ENCODE results near the gene PLBD2.

The PLBD2 gene

GRCh38 chr12:113395119-113395518 is 36.7 kb downstream of the PLBD2 start:
- Histone ChIP-seq H3K36me3 (ENCODE audit: insufficient read depth, low read length) (no peaks in the 10 kb centered on the region), H3K27me3 (ENCODE audit: insufficient read depth, low read length, poor library complexity) (no peaks in the 10 kb centered on the region), H3K4me2 (ENCODE audit: insufficient read depth, low read length) (no peak overlapping the region), H2AFZ (ENCODE audit: low read depth, low read length) (no peak overlapping the region), H3K9me3 (ENCODE audit: insufficient read depth, low read length, severe bottlenecking) (no peaks in the 10 kb centered on the region), H3K4me1 (ENCODE audit: insufficient read depth, low read length) (no peaks in the 10 kb centered on the region), H3K27ac (ENCODE audit: low read length) (no peak overlapping the region), H3K9ac (ENCODE audit: low read depth, low read length) (no peak overlapping the region), H4K20me1 (ENCODE audit: insufficient read depth, low read length) (no peaks in the 10 kb centered on the region), H3K4me3 (ENCODE audit: low read depth in 1 of 2, low read length in 2 of 2) (no peak overlapping the region), H3K79me2 (ENCODE audit: insufficient read depth, low read length) (no peaks in the 10 kb centered on the region)
- ATAC-seq (ENCODE audit: insufficient read depth, low read depth) (no peak), DNase-seq (no peak)
- TF ChIP-seq EZH2 (IDR thresholded peaks at IDR 0.05; ENCODE audit: borderline replicate concordance, low read depth, low read length, severe bottlenecking), result no peak
- TF ChIP-seq, protein P1, sequence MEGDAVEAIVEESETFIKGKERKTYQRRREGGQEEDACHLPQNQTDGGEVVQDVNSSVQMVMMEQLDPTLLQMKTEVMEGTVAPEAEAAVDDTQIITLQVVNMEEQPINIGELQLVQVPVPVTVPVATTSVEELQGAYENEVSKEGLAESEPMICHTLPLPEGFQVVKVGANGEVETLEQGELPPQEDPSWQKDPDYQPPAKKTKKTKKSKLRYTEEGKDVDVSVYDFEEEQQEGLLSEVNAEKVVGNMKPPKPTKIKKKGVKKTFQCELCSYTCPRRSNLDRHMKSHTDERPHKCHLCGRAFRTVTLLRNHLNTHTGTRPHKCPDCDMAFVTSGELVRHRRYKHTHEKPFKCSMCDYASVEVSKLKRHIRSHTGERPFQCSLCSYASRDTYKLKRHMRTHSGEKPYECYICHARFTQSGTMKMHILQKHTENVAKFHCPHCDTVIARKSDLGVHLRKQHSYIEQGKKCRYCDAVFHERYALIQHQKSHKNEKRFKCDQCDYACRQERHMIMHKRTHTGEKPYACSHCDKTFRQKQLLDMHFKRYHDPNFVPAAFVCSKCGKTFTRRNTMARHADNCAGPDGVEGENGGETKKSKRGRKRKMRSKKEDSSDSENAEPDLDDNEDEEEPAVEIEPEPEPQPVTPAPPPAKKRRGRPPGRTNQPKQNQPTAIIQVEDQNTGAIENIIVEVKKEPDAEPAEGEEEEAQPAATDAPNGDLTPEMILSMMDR (IDR thresholded peaks at IDR 0.05; ENCODE audit: borderline replicate concordance, extremely low read depth, low read length, poor library complexity, severe bottlenecking), result no peak

DNA sequence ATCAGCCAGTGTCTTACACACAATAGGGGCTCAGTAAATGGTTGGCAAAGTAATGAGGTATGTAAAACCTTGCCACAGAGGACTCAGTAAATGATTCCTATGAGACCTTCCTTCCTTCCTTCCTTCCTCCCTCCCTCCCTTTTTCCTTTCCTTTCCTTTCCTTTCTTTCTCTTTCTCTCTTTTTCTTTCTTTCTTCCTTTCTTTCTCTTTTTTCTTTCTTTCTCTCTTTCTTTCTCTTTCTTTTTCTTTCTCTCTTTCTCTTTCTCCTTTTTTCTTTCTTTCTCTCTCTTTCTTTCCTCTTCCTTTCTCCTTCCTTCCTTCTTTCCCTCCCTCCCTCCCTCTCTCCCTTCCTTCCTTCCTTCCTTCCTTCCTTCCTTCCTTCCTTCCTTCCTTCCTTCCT is 37.8 kb downstream of the PLBD2 start:
- ATAC-seq (ENCODE audit: insufficient read depth, low read depth) (no peak), DNase-seq (no peak)
- Histone ChIP-seq H4K20me1 (ENCODE audit: insufficient read depth, low read length) (no peaks in the 10 kb centered on the region), H3K9me3 (ENCODE audit: insufficient read depth, low read length, severe bottlenecking) (no peaks in the 10 kb centered on the region), H3K27me3 (ENCODE audit: insufficient read depth, low read length, poor library complexity) (no peaks in the 10 kb centered on the region), H2AFZ (ENCODE audit: low read depth, low read length) (no peak overlapping the region), H3K4me2 (ENCODE audit: insufficient read depth, low read length) (no peak overlapping the region), H3K4me3 (ENCODE audit: low read depth in 1 of 2, low read length in 2 of 2) (no peak overlapping the region), H3K36me3 (ENCODE audit: insufficient read depth, low read length) (no peaks in the 10 kb centered on the region), H3K79me2 (ENCODE audit: insufficient read depth, low read length) (no peaks in the 10 kb centered on the region), H3K4me1 (ENCODE audit: insufficient read depth, low read length) (no peaks in the 10 kb centered on the region), H3K9ac (ENCODE audit: low read depth, low read length) (no peak overlapping the region), H3K27ac (ENCODE audit: low read length) (no peak overlapping the region)
- no peak for TF ChIP-seq EZH2 (IDR thresholded peaks at IDR 0.05; ENCODE audit: borderline replicate concordance, low read depth, low read length, severe bottlenecking)
- TF ChIP-seq, protein P1 (IDR thresholded peaks at IDR 0.05; ENCODE audit: borderline replicate concordance, extremely low read depth, low read length, poor library complexity, severe bottlenecking), result no peak

GRCh38 chr12:113396828-113397496 is 38.6 kb downstream of the PLBD2 start:
- Histone ChIP-seq H3K4me2 (ENCODE audit: insufficient read depth, low read length) (no peak overlapping the region), H3K27ac (ENCODE audit: low read length) (no peak overlapping the region), H3K79me2 (ENCODE audit: insufficient read depth, low read length) (no peaks in the 10 kb centered on the region), H2AFZ (ENCODE audit: low read depth, low read length) (no peak overlapping the region), H3K4me1 (ENCODE audit: insufficient read depth, low read length) (no peaks in the 10 kb centered on the region), H3K36me3 (ENCODE audit: insufficient read depth, low read length) (no peaks in the 10 kb centered on the region), H3K4me3 (ENCODE audit: low read depth in 1 of 2, low read length in 2 of 2) (no peak overlapping the region), H4K20me1 (ENCODE audit: insufficient read depth, low read length) (no peaks in the 10 kb centered on the region), H3K9ac (ENCODE audit: low read depth, low read length) (no peak overlapping the region), H3K9me3 (ENCODE audit: insufficient read depth, low read length, severe bottlenecking) (no peaks in the 10 kb centered on the region), H3K27me3 (ENCODE audit: insufficient read depth, low read length, poor library complexity) (no peaks in the 10 kb centered on the region)
- no peak for DNase-seq
- ATAC-seq (ENCODE audit: insufficient read depth, low read depth), result no peak
- no peak for TF ChIP-seq EZH2 (IDR thresholded peaks at IDR 0.05; ENCODE audit: borderline replicate concordance, low read depth, low read length, severe bottlenecking)
- TF ChIP-seq, protein P1 (IDR thresholded peaks at IDR 0.05; ENCODE audit: borderline replicate concordance, extremely low read depth, low read length, poor library complexity, severe bottlenecking), result no peak
